HG03571 (cell line): ENCODE measurements around the gene GPR132.
"Not testable (repeated sequence)": the region's sequence is repeated elsewhere in the genome, so short reads cannot be mapped to it uniquely, and the experiment has no call there.

Experiments
- ATAC-seq: cut with Tn5 transposase; IDR thresholded peaks from one replicate; pipeline ENCODE4 v1.9.1; 2021; ENCODE audit not compliant: unreplicated experiment

Gene GPR132

GRCh38 chr14:105065280-105066228, at the start of gene GPR132:
TSS of gene GPR132 (minus strand) at chr14:105065430. CDS start at chr14:105055420, 10,010 bp downstream.
- ATAC-seq: peak; percentile 36

- not testable (repeated sequence) for ATAC-seq
Measured at GRCh38 chr14:105109243-105109642, 44.0 kb upstream of the GPR132 start.

GRCh38 chr14:105108516-105108864, 43.3 kb upstream of the GPR132 start:
- ATAC-seq: no peak

- ATAC-seq: no peak
Measured at GRCh38 chr14:105107781-105108515, 42.7 kb upstream of the GPR132 start.

GRCh38 chr14:105107351-105107750, 42.1 kb upstream of the GPR132 start:
- ATAC-seq: no peak

GRCh38 chr14:105105158-105105557, 39.9 kb upstream of the GPR132 start:
- ATAC-seq: no peak

- no peak for ATAC-seq
Measured at GRCh38 chr14:105102893-105103292, 37.7 kb upstream of the GPR132 start.

- no peak for ATAC-seq
Measured at GRCh38 chr14:105102361-105102870, 37.2 kb upstream of the GPR132 start.

- no peak for ATAC-seq
Measured at GRCh38 chr14:105100910-105101309, 35.7 kb upstream of the GPR132 start.

GRCh38 chr14:105099778-105100177, 34.5 kb upstream of the GPR132 start:
- ATAC-seq: no peak

GRCh38 chr14:105098316-105098715, 33.1 kb upstream of the GPR132 start:
- ATAC-seq: no peak

GRCh38 chr14:105097794-105098127, 32.5 kb upstream of the GPR132 start:
- ATAC-seq: no peak

GRCh38 chr14:105096206-105096875, 31.1 kb upstream of the GPR132 start:
- no peak for ATAC-seq

GRCh38 chr14:105095236-105095805, 30.1 kb upstream of the GPR132 start:
- ATAC-seq: no peak

GRCh38 chr14:105094193-105094907, 29.1 kb upstream of the GPR132 start:
- ATAC-seq: no peak

GRCh38 chr14:105093431-105094192, 28.4 kb upstream of the GPR132 start:
- no peak for ATAC-seq

GRCh38 chr14:105093038-105093430, 27.8 kb upstream of the GPR132 start:
- ATAC-seq: no peak

GRCh38 chr14:105092171-105093037, 27.2 kb upstream of the GPR132 start:
- ATAC-seq: no peak
